Measurements from ENCODE around the gene PDPK1. TPM values are rescaled to one million over a fixed set of nuclear protein-coding genes. Genes with fewer than 3 reads are reported as not detected.

The PDPK1 gene
- total and polyA plus RNA-seq, 9 donors = 14.6 to 53.2 (median 35.6) TPM

DNA sequence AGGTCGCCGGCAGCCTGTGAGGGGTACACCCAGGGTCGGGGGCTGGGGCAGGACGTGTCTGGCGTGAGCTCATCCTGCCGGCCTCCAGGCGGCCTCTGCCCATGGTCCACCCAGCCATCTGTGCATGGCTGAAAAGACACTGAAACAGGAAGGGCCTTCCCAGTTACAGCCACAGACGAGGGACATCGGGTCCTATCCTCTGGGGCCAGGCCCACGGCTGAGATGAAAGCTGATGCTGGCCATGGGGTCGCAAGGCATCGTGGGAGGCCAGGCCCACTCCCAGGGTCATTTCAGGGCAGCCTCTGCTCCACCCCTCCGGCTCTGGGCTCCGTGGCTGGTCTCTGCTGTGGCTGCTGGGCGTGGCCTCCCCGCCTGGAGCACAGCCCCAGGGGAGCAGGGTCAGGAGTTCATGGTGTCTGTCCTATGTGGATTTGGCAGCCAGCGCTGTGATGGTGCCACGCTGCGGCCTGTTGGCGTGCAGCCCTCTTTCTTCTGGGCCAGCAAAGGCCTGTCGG is 40.6 kb upstream of the PDPK1 start:
- intact Hi-C loops (cut with DNase I) = no loop called here
- TF ChIP-seq, protein P1, sequence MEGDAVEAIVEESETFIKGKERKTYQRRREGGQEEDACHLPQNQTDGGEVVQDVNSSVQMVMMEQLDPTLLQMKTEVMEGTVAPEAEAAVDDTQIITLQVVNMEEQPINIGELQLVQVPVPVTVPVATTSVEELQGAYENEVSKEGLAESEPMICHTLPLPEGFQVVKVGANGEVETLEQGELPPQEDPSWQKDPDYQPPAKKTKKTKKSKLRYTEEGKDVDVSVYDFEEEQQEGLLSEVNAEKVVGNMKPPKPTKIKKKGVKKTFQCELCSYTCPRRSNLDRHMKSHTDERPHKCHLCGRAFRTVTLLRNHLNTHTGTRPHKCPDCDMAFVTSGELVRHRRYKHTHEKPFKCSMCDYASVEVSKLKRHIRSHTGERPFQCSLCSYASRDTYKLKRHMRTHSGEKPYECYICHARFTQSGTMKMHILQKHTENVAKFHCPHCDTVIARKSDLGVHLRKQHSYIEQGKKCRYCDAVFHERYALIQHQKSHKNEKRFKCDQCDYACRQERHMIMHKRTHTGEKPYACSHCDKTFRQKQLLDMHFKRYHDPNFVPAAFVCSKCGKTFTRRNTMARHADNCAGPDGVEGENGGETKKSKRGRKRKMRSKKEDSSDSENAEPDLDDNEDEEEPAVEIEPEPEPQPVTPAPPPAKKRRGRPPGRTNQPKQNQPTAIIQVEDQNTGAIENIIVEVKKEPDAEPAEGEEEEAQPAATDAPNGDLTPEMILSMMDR (IDR thresholded peaks at IDR 0.05) = no peak
- TF ChIP-seq EP300 (IDR thresholded peaks at IDR 0.05) = no peak
- no peak for TF ChIP-seq POLR2A (IDR thresholded peaks at IDR 0.05)
- Histone ChIP-seq H3K9me3 (no peaks in the 10 kb centered on the region), H3K27ac (no peak overlapping the region), H3K4me1 (ENCODE audit: insufficient read depth) (peaks cover 5% of the 10 kb centered on the region), H3K36me3 (no peaks in the 10 kb centered on the region), H3K27me3 (no peaks in the 10 kb centered on the region), H3K4me3 (no peak overlapping the region)
- WGBS, 3 donors = 58 to 67% (median 66%) methylated on average over 21 of the region's 21 CpGs
- DNase-seq = no peak

DNA sequence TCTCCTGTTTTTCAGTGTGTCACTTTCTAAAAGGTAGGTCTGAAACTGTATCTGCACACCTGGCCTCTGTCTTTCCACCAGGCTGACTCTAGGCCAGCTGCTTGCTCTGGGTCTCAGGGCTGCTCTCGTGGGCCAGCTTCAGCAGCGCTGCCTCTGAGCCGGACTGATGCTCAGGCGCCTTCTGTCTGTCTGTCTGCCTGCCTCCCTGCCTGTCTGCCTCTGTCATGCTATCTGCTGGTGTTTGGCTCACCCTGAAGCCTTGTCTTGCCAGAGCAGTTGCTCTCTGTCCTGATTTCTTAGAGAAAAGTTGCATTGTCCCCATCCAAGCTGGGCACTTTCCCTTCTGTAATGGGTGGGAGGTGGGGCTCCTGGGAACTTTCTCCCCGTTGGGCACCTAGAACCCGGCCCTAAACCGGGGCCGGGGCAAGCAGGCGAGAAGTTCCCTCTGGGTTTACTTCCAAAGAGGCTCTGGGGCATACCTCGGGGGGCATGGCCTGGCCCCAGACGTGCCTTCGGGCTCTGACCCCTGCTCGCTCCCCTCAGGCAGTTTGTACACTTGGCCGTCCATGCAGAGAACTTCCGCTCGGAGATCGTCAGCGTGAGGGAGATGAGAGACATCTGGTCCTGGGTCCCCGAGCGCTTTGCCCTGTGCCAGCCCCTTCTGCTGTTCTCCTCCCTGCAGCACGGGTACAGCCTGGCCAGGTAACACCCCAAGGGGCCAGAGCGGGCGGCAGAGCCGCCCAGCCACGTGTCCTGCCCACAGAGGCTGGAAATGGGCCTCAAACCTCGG is 39.9 kb upstream of the PDPK1 start:
- no peaks in the 10 kb centered on the region for H3K27me3 ChIP-seq
- 81 to 85% (median 85%) methylated on average over 26 of the region's 26 CpGs for WGBS, 3 donors
- DNase-seq = no peak
- no peaks in the 10 kb centered on the region for H3K9me3 ChIP-seq
- no peak for TF ChIP-seq POLR2A (IDR thresholded peaks at IDR 0.05)
- TF ChIP-seq, protein P1 (IDR thresholded peaks at IDR 0.05) = no peak
- TF ChIP-seq EP300 (IDR thresholded peaks at IDR 0.05) = no peak
- intact Hi-C loops (cut with DNase I) = no loop called here
- no peak overlapping the region for H3K4me3 ChIP-seq
- peaks cover 5% of the 10 kb centered on the region for H3K4me1 ChIP-seq (ENCODE audit: insufficient read depth)
- no peaks in the 10 kb centered on the region for H3K36me3 ChIP-seq
- no peak overlapping the region for H3K27ac ChIP-seq

DNA sequence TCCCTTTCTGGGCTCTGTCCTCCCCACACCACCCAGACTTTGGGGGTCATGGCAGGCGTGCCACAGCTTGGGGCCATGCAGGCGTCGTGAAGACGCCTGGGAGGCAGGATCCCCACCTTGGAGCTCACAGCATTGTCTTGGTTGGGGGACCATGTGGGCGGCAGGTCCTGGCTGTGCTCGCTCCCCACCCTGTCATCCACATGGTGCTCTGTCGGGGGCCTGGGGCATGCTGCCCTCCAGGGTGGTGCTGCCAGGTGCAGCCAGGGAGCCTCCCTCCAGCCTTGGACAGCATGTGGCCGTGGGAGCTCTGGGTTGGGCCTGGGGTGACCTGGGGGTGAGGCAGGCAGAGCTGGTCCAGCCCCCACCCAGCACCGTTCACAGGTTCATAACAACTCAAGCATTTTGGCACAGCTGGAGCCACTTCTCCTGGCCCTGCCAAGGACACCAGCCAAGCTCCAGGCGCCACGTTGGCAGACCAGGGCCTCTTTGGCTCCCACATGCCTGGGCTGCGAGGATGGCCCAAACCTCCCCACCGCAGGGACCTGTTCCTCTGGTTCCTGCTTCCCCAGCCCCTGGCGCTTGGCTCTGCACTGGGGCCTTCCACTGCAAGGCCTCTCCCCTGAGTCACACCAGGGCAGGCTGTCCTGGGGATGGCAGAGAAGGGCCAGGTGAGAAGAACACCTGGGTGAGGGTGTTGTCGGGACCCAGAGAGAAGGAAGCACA is 39.1 kb upstream of the PDPK1 start:
- H3K4me1 ChIP-seq (ENCODE audit: insufficient read depth) = peaks cover 5% of the 10 kb centered on the region
- H3K36me3 ChIP-seq = no peaks in the 10 kb centered on the region
- 81 to 86% (median 81%) methylated on average over 14 to 15 of the region's 15 CpGs for WGBS, 3 donors
- TF ChIP-seq POLR2A (IDR thresholded peaks at IDR 0.05) (no peak), EP300 (IDR thresholded peaks at IDR 0.05) (no peak)
- TF ChIP-seq, protein P1 (IDR thresholded peaks at IDR 0.05) = no peak
- H3K27ac ChIP-seq = no peak overlapping the region
- intact Hi-C loops (cut with DNase I) = no loop called here
- DNase-seq = no peak
- no peak overlapping the region for H3K4me3 ChIP-seq
- no peaks in the 10 kb centered on the region for H3K9me3 ChIP-seq
- H3K27me3 ChIP-seq = no peaks in the 10 kb centered on the region

DNA sequence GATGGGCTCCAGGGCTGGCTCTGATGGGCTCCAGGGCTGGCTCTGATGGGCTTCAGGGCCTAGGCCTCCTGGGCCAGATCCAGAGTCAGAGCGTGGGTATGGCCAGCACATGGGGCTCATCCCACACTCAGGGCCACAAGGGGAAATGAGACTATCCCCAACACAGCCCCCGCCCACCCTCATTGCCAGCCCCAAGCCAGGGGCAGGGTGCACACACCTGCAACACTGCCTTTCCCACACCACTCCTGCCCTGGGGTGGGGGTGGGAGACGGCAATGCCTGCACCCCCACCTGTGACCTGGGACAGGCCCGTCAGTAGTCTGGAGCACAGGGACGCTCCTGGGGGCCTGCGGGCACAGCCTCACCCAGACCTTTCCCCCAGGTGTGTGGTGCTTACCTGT is 38.4 kb upstream of the PDPK1 start:
- Histone ChIP-seq H3K4me1 (ENCODE audit: insufficient read depth) (peaks cover 5% of the 10 kb centered on the region), H3K27me3 (no peaks in the 10 kb centered on the region), H3K9me3 (no peaks in the 10 kb centered on the region), H3K27ac (no peak overlapping the region), H3K4me3 (no peak overlapping the region), H3K36me3 (no peaks in the 10 kb centered on the region)
- 88 to 93% (median 93%) methylated on average over 5 to 6 of the region's 6 CpGs for WGBS, 3 donors
- TF ChIP-seq EP300 (IDR thresholded peaks at IDR 0.05) (no peak), POLR2A (IDR thresholded peaks at IDR 0.05) (no peak)
- TF ChIP-seq, protein P1 (IDR thresholded peaks at IDR 0.05) = no peak
- DNase-seq = no peak
- intact Hi-C loops (cut with DNase I) = no loop called here

Measured in ovary (tissue), 9 donors.